ENCODE measurements around the gene SH2D4B.
"Not testable (repeated sequence)": the region's sequence is repeated elsewhere in the genome, so short reads cannot be mapped to it uniquely, and the experiment has no call there.

The SH2D4B gene

DNA sequence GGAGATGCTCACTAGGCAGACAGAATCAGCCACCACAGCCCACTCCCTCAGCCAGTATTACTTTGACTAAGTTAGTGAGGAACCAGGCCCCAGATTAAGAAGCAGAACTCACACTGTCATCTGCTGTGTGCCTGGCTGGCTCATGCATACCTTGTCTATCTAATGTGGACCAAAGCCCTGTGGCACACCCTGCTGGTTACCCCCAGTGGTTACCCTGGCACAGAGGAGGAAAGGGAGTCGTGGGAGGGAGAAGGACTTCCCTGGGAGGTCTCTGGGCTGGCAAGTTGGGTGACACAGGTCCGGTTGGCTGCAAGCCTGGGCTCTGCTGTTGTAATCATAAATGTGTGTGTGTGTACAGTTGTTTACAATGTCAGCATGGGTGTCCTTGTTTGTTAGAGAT lies 7.5 kb upstream of the SH2D4B start:
- Mint-ChIP-seq H3K4me1 (peaks cover 46% of the 10 kb centered on the region), H3K4me3 (peak overlapping the region; percentile 59), H3K27ac (peak overlapping the region; percentile 90), H3K36me3 (peaks cover 23% of the 10 kb centered on the region), H3K9me3 (no peaks in the 10 kb centered on the region)
- DNase-seq (ENCODE audit: low spot score in 2 of 2) (peak in 1 of 2 donors; percentile 28), ATAC-seq (peak; percentile 96)

DNA sequence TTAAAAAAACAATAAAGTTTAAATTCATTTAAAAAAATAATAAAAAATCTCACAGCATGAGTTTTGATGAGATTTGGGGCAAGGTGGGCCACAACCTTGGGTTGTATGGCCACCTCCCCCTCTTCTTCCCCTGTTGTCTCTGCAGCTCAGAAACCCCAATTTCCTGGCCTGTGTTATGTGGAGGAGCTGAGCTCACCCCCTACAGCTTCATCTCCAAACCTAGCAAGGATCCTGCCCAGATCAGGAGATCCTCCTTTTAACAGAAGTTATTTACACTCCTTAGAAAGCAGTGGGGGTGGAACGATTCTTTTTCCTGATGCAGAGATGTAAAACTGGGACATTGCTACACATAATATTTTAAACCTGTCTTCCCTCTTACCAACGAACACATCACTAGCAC lies 6.9 kb upstream of the SH2D4B start:
- no peak for DNase-seq (ENCODE audit: low spot score in 2 of 2)
- Mint-ChIP-seq H3K36me3 (peaks cover 26% of the 10 kb centered on the region), H3K9me3 (no peaks in the 10 kb centered on the region), H3K27ac (peak overlapping the region; percentile 90), H3K4me3 (peak overlapping the region; percentile 59), H3K4me1 (peaks cover 47% of the 10 kb centered on the region)
- ATAC-seq, result no peak

DNA sequence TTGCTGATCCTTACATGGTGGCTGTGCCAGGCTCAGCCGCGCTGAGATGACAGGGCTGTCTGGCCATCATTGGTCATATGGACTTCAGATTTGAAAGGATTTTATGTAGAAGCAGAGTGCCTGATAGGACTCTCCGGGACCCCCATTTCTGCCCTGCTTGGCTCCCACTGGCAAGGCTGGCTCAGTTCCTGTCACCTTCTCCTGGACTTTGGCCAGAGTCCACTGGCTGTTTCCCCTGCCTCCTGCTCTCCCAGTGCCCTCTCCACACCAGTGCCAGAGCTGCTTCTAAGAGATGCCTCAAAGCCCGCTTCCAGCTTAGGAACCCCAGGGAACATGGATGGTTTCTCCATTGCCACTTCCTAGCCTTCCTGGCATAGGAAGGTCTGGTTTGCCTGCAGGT lies 5.1 kb upstream of the SH2D4B start:
- ATAC-seq (no peak), DNase-seq (ENCODE audit: low spot score in 2 of 2) (no peak)
- peaks cover 42% of the 10 kb centered on the region for H3K4me1 Mint-ChIP-seq
- peak overlapping the region; percentile 74 for H3K27ac Mint-ChIP-seq
- peaks cover 18% of the 10 kb centered on the region for H3K36me3 Mint-ChIP-seq
- peak overlapping the region; percentile 14 for H3K4me3 Mint-ChIP-seq
- no peaks in the 10 kb centered on the region for H3K9me3 Mint-ChIP-seq

DNA sequence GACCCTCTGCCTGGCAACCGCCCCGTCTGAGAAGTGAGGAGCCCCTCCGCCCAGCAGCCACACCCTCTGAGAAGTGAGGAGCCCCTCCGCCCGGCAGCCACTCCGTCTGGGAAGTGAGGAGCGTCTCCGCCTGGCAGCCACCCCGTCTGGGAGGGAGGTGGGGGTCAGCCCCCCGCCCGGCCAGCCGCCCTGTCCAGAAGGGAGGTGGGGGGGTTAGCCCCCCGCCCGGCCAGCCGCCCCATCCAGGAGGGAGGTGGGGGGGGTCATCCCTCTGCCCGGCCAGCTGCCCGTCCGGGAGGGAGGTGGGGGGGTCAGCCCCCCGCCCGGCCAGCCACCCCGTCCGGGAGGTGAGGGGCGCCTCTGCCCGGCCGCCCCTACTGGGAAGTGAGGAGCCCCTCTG lies 3.6 kb upstream of the SH2D4B start:
- not testable (repeated sequence) for DNase-seq (ENCODE audit: low spot score in 2 of 2); ATAC-seq; H3K27ac Mint-ChIP-seq; H3K4me3 Mint-ChIP-seq; H3K9me3 Mint-ChIP-seq; H3K36me3 Mint-ChIP-seq
- H3K4me1 Mint-ChIP-seq, result peaks cover 38% of the 10 kb centered on the region

DNA sequence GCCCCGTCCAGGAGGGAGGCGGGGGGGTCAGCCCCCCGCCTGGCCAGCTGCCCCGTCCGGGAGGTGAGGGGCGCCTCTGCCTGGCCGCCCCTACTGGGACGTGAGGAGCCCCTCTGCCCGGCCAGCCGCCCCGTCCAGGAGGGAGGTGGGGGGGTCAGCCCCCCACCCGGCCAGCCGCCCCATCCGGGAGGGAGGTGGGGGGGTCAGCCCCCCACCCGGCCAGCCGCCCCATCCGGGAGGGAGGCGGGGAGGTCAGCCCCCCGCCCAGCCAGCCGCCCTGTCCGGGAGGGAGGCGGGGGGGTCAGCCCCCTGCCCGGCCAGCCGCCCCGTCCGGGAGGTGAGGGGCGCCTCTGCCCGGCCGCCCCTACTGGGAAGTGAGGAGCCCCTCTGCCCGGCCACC lies 3.1 kb upstream of the SH2D4B start:
- peaks cover 37% of the 10 kb centered on the region for H3K4me1 Mint-ChIP-seq
- ATAC-seq; H3K27ac Mint-ChIP-seq; H3K36me3 Mint-ChIP-seq; H3K9me3 Mint-ChIP-seq; H3K4me3 Mint-ChIP-seq; DNase-seq (ENCODE audit: low spot score in 2 of 2): not testable (repeated sequence)

DNA sequence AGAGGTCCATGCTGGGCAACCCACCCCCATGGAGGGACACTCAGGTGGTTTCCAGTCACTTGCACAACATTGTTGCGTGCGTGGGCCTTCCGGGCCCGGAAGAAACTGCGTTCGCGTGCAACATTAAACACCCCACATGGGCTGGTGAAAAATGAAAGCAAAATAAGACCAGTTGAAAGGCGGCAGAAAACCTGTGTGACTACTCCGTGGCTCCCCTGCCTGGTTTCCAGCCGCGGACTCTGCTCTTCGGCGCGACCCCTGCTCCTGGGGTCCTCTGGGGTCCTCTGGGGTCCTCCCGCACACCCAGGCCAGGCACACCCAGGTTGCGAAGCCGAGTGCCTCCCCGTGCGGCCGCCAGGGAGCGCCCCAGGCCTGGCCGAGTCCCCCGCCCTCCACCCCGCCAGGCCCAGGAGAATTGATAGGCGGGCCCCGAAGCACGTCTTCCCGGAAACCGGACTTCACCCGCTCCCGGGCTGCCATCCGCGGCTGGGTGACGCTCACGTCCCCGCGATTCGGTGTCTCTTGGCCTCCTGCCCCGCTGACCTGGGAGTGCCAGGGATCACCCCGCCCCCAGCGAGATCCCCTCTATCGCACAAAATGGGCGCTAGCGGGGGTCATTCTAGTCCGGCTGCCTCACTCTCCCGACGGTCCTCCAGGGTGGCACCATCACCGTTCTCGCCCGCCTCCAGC lies 1.9 kb upstream of the SH2D4B start:
- ATAC-seq (peak; percentile 91), DNase-seq (ENCODE audit: low spot score in 2 of 2) (peak; percentile 63 to 88)
- Mint-ChIP-seq H3K27ac (peak overlapping the region; percentile 98), H3K36me3 (peaks cover 9% of the 10 kb centered on the region), H3K9me3 (no peaks in the 10 kb centered on the region), H3K4me1 (peaks cover 36% of the 10 kb centered on the region), H3K4me3 (peak overlapping the region; percentile 84)

DNA sequence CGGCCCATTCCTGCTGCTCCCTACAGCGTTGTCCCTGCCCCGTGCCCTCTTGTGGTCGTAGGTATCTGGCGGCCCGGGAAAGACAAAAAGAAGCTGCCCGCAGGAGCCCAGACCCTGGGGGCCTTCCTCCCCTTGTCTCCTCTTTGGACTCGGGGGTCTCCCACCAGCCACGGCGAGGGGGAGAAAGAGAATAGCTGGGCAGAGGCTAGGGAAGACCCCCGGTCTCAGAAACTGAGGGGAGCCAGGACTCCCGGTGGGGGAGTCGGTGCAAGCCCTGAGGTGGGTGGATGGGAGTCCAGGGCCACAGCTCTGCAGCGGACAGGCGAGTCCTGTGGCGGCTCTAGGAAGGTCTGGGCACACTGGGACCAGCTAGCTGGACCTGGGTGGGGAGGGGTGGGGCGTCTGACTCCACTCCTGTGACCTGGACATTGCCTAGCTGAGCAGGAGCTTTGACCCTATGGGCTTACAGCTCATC lies 1.3 kb upstream of the SH2D4B start:
- ATAC-seq (no peak), DNase-seq (ENCODE audit: low spot score in 2 of 2) (no peak)
- Mint-ChIP-seq H3K4me1 (peaks cover 37% of the 10 kb centered on the region), H3K4me3 (peak overlapping the region; percentile 84), H3K9me3 (no peaks in the 10 kb centered on the region), H3K36me3 (peaks cover 9% of the 10 kb centered on the region), H3K27ac (peak overlapping the region; percentile 98)

DNA sequence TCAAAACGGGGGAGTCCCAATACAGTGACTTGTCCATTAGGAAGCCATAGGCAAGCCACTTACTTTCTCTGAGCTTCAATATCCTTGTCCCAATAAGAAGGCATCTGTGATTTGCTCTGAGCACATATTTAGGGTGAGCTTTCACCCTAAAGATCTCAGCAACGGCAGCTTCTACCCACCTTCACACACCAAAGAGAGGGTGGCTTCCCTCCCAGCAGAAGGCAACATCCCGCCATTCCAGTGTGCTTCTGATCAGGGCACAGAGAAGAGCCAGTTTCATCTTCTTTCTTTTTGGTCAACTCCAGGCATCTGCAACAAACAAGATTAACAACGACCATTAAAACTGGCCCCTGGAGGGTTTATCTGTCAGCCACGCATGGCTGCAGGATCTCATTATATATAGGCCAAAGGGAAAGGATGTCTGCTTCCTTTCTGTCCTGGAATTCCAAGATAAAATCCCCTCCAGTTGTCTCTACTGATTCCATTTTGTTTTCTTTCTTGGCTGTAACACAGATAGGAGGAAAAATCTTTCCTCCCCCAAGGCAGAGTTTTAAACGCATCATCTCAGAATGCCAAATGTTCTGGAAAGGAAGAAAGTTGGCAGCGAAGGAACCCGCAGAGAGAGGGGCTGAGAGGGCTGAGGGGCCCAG lies 491 bp upstream of the SH2D4B start:
- ATAC-seq (no peak), DNase-seq (ENCODE audit: low spot score in 2 of 2) (peak in 1 of 2 donors; percentile 45)
- Mint-ChIP-seq H3K4me3 (peak overlapping the region; percentile 84), H3K4me1 (peaks cover 35% of the 10 kb centered on the region), H3K36me3 (peaks cover 9% of the 10 kb centered on the region), H3K27ac (peak overlapping the region; percentile 98), H3K9me3 (no peaks in the 10 kb centered on the region)

DNA sequence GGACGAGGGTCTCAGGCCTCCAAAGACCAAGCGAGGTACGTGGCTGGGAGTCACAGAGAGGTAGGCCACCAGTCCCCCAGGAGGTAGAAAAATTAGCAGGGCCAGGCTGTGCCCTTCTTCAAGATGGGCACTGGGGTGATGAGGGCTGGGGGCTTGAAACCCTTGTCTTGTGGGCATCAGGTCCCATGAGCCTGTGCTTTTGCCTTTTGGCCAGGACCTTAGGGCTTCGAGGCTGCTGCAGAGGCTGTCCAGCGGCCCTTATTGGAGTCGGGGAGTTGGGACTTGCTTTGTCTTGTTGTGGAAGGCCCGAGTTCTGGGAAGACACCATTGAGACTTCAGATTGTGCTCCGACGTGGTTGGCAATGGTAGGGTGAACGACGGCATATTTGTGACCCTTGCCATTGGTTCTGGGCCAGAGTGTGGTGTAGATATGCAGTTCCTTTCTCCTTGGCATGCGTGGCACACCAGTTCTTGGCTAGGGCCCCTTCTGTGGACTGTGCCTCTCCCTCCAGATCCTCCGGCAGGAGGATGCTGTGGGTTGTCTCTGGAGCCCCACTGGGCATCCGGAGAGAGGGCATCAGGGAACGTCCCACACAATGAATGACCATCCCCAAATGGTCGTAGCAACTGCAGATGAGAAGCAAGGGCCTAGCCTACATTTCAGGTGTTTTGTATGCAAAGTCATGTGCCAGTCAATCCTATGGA lies 931 bp downstream of the SH2D4B start:
- Mint-ChIP-seq H3K4me1 (peaks cover 35% of the 10 kb centered on the region), H3K4me3 (no peak overlapping the region), H3K27ac (no peak overlapping the region), H3K9me3 (no peaks in the 10 kb centered on the region), H3K36me3 (peaks cover 9% of the 10 kb centered on the region)
- ATAC-seq (no peak), DNase-seq (ENCODE audit: low spot score in 2 of 2) (peak in 1 of 2 donors; percentile 44)

DNA sequence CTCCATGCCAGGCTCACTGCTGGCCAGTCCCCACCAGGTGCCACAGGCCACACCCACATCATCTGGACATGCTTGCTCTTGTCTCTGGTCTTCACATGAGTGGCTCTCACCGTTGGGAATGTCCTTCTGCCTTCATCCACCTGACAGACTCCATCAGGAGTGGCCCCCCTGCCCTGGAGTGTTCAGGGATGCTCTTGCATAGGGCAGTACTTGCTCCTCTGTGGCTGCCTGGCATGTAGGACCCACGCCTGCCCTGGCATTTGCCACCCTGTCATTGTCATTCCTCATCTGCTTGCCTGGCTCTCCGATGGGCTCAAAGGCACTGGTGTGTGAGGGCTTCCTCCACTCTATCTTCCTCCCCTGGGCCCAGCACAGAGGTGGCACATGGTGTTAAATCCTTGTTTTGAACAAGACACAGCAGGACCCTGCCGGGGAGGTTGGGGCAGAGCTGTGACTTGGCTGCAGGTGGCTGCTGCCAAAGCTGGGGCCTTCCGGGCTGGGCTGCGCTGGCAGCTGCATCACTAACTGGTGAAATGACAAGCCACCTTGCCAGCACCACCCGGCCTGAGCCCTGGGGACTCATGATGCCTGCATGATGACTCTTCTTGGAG lies 1.8 kb downstream of the SH2D4B start:
- peaks cover 35% of the 10 kb centered on the region for H3K4me1 Mint-ChIP-seq
- no peak for ATAC-seq
- peaks cover 9% of the 10 kb centered on the region for H3K36me3 Mint-ChIP-seq
- no peaks in the 10 kb centered on the region for H3K9me3 Mint-ChIP-seq
- peak overlapping the region; percentile 38 for H3K27ac Mint-ChIP-seq
- DNase-seq (ENCODE audit: low spot score in 2 of 2), result peak in 1 of 2 donors; percentile 46
- no peak overlapping the region for H3K4me3 Mint-ChIP-seq

DNA sequence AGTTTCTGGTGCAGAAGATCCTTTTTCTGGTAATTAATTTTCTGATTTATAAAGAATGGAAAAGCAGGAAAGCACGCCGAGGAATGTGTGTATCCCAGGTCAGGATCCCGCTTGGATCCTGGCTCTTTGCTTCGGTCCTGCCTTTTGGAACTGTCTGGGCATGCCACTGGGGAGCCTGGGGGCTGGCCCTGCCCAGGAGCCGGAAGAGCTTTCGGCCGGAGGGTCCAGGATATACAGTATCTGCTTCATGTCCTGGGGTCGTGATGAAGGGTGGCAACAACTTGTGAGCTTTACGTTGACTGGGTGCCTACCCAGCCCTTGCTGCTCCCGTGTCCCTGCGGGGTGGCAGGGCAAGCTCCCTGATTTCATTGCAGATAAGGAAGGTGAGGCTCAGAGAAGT lies 2.4 kb downstream of the SH2D4B start:
- Mint-ChIP-seq H3K9me3 (no peaks in the 10 kb centered on the region), H3K4me3 (peak overlapping the region; percentile 40), H3K4me1 (peaks cover 35% of the 10 kb centered on the region), H3K27ac (no peak overlapping the region), H3K36me3 (peaks cover 9% of the 10 kb centered on the region)
- ATAC-seq, result no peak
- no peak for DNase-seq (ENCODE audit: low spot score in 2 of 2)

DNA sequence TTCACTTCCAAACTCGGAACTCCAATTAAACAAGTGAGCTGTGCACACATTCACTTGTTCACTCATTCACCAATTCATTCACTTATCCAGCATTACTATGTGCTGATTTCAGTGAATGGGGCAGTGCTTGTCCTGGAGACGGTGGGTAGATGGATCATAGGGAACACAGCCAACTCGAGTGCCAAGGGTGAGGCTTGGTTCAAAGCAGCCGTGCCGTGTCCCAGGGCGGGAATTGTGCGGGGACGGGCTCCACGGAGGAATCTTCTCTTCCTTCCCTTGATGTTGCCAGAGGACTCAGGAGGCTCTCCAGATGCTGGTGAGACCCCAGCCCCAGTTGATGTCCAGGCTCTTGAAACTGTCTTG lies 2.9 kb downstream of the SH2D4B start:
- Mint-ChIP-seq H3K36me3 (peaks cover 4% of the 10 kb centered on the region), H3K27ac (peak overlapping the region; percentile 91), H3K4me3 (peak overlapping the region; percentile 40), H3K9me3 (no peaks in the 10 kb centered on the region), H3K4me1 (peaks cover 32% of the 10 kb centered on the region)
- no peak for ATAC-seq
- DNase-seq (ENCODE audit: low spot score in 2 of 2), result peak in 1 of 2 donors; percentile 49

DNA sequence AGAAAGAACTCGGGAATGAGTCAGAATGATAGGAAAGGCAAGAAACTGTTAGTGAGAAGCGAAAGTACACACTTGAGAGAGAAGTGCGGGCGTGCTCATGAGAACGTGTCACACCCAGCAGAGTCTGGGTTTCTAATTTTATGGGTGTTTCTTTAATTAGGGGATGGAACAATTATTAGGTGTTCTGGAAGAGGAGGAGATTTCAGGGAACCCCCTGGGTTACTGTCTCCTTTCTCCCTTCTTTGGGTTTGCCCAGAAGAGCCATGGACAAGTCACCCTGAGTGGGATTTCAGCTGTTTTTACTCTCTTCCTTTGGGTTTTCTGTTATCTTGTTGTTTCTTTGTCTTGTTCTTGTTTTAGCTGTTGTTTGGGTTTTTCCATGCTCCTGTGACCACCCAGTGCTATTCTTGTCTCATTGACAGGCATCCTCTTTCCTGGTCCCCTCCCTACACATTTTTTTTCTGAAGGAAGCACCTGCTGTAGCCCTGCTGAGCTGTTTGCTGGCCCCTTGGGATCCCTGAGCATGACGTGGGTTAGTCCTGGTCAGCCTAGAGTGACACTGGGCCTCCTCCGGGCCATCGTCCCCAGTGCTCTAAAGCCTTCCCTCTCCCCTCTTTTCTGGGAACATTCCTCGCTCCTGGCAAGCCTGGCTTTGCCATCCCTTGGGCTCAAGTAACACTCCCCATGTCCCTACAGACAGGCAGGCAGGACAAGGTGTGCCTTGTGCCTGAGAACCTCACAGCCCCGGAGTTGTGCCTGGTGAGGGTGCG lies 3.5 kb downstream of the SH2D4B start:
- Mint-ChIP-seq H3K36me3 (no peaks in the 10 kb centered on the region), H3K9me3 (no peaks in the 10 kb centered on the region), H3K4me1 (peaks cover 29% of the 10 kb centered on the region), H3K4me3 (peak overlapping the region; percentile 40), H3K27ac (peak overlapping the region; percentile 91)
- DNase-seq (ENCODE audit: low spot score in 2 of 2) (peak in 1 of 2 donors; percentile 45), ATAC-seq (peak; percentile 46)

DNA sequence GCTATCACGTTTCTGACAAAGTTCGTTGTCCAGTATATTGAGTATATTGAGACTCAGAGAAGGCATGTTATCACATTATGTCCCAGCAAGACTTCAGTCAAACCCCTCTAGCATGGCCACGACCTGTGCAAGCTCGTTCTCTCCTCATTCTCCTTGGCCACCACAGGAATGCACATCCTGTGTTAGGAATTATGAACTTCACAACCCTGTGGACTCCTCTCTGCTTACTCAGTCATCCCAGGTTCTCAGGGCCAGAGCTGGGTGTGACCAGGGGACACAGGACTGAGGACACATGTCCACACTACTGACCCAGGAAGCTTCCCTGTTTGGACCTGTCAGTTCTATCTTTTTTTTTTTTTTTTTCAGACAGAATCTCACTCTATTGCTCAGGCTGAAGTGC lies 4.4 kb downstream of the SH2D4B start:
- DNase-seq (ENCODE audit: low spot score in 2 of 2) (no peak), ATAC-seq (no peak)
- no peaks in the 10 kb centered on the region for H3K36me3 Mint-ChIP-seq
- no peak overlapping the region for H3K4me3 Mint-ChIP-seq
- H3K27ac Mint-ChIP-seq, result peak overlapping the region; percentile 86
- H3K4me1 Mint-ChIP-seq, result peaks cover 25% of the 10 kb centered on the region
- no peaks in the 10 kb centered on the region for H3K9me3 Mint-ChIP-seq

Data from stimulated activated effector memory CD8-positive, alpha-beta T cell treated with anti-CD3 and anti-CD28 coated beads, Interleukin-12 subunit alpha, Interleukin-12 subunit beta, amount 100 ng/mL, for 72 hours (primary cell).